SH-SY5Y (cell line): ENCODE results near the gene CHST11.

Experiments used
- GATA2 ChIP-seq: IDR thresholded peaks from 2 replicates; pipeline ENCODE4 v1.6.1; 2011; ENCODE audit warnings: mild to moderate bottlenecking, low read depth, low read length
- GATA3 ChIP-seq: IDR thresholded peaks from 2 replicates; pipeline ENCODE4 v1.6.1; 2011; ENCODE audit warnings: low read depth, mild to moderate bottlenecking, low read length, moderate library complexity

DNA sequence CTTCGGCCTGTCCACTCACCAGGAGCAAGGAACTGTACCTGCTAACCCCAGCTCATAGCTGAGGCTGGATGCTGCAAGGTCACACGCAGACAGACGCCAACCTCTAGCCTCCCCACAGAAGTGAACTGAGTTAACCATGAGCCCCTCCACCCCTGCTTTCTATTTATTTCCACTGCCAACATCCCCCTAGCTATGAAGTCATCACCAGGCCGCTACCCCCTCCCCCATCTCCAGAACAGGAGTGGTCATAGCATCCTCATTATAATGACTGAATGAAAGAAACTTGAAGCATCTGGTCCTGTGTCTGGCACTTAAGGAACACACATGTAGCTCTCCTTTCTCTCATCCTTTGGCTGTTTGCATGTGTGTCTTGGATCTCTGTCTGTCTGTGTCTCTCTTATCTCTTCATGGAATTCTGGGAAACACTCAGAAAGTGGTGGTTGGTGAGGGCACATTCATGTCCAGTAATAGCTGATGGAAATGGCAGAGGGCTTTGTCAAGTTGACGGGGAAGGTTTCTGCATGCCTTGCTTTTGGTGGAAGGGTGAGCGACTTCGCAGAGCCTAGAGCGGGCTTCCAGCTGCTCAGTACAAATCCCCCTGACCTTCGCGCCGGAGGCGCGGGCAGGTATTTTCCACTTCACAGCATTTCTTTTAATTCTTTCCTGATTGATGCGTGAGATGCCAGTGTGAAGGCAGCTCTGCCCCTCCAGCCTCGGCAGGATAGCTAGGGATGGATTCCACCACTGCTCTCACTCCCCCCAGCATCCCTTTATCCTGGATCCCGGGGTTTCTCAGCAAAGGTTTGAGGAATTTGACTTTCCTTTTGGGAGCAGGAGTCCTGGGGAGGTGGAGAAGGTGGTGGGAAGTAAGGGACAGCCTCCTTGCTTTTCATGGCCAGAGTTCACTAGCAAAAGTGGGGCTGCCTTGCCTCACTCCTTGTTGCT lies 198.2 kb downstream of the CHST11 start:
- no peak for TF ChIP-seq GATA2
- no peak for TF ChIP-seq GATA3
